Right atrium auricular region (tissue), 2 donors: ENCODE results near the gene COX18. TPM values are rescaled to one million over a fixed set of nuclear protein-coding genes. Genes with fewer than 3 reads are reported as not detected.

Source experiments
- DNase-seq: peaks from one replicate; pipeline ENCODE4 v3.0.0-alpha.2; 2019; ENCODE audit warnings: low spot score
- H3K27ac ChIP-seq, 2 donors: fragments of 200-600 bp; sonication (generic); 1 replicate in 1 of 2; 2 replicates in 1 of 2; pipeline ENCODE4 v1.5.1; 2016 to 2019
- H3K27me3 ChIP-seq, 2 donors: fragments of 200-600 bp; sonication (generic); one replicate each; pipeline versions ENCODE4 v1.5.1 to v1.6.0; 2017 to 2019
- H3K36me3 ChIP-seq: fragments of 200-600 bp; sonication (generic); one replicate; pipeline ENCODE4 v1.5.1; 2016
- H3K4me1 ChIP-seq, 2 donors: fragments of 200-600 bp; sonication (generic); one replicate each; pipeline versions ENCODE4 v1.5.1 to v1.6.0; 2017 to 2019
- H3K4me3 ChIP-seq, 2 donors: fragments of 200-600 bp; sonication (generic); 1 replicate in 1 of 2; 2 replicates in 1 of 2; pipeline ENCODE4 v1.5.1; 2017 to 2019; ENCODE audit warnings: mild to moderate bottlenecking in 1 of 2, moderate library complexity in 1 of 2
- H3K9me3 ChIP-seq, 2 donors: fragments of 200-600 bp; sonication (generic); one replicate each; pipeline ENCODE4 v1.5.1; 2019
- CTCF ChIP-seq, 2 donors: fragments of 200-600 bp; sonication (generic); IDR thresholded peaks; one replicate each; pipeline ENCODE4 v1.5.1; 2019; ENCODE audit warnings: antibody characterized with exemption in 2 of 2
- total RNA-seq, 2 donors: library from RNA; depleted of rRNA; stranded (reverse); fragments of >200 nt; gene quantifications; one replicate each; pipeline ENCODE4 v1.1.0, GENCODE V29; 2016

COX18 gene
- total RNA-seq, 2 donors from 2014 or later, result 12.4 to 22.6 TPM

- H3K27me3 ChIP-seq, result no peaks in the 10 kb centered on the region
- no peak overlapping the region for H3K27ac ChIP-seq
- DNase-seq, result no peak
- H3K9me3 ChIP-seq, result no peaks in the 10 kb centered on the region
- H3K4me3 ChIP-seq, result no peak overlapping the region
- H3K36me3 ChIP-seq, result peaks cover 20% of the 10 kb centered on the region
- no peaks in the 10 kb centered on the region for H3K4me1 ChIP-seq
- TF ChIP-seq CTCF (IDR thresholded peaks at IDR 0.05), result no peak
These were observed 17.9 kb downstream of the COX18 start for GRCh38 chr4:73051625-73052024.

- Histone ChIP-seq H3K4me1 (no peaks in the 10 kb centered on the region), H3K4me3 (no peak overlapping the region), H3K9me3 (no peaks in the 10 kb centered on the region), H3K36me3 (no peaks in the 10 kb centered on the region), H3K27ac (no peak overlapping the region), H3K27me3 (no peaks in the 10 kb centered on the region)
- no peak for TF ChIP-seq CTCF (IDR thresholded peaks at IDR 0.05)
- no peak for DNase-seq
These were observed 23.6 kb downstream of the COX18 start for GRCh38 chr4:73045879-73046278.

- no peaks in the 10 kb centered on the region for H3K36me3 ChIP-seq
- no peaks in the 10 kb centered on the region for H3K4me1 ChIP-seq
- no peak overlapping the region for H3K4me3 ChIP-seq
- DNase-seq, result no peak
- H3K27ac ChIP-seq, result no peak overlapping the region
- H3K27me3 ChIP-seq, result no peaks in the 10 kb centered on the region
- peaks cover 0 to 16% of the 10 kb centered on the region in 2 donors for H3K9me3 ChIP-seq
- TF ChIP-seq CTCF (IDR thresholded peaks at IDR 0.05), result no peak
These were observed 32.5 kb downstream of the COX18 start for GRCh38 chr4:73037057-73037456.

GRCh38 chr4:73036123-73036522 lies 33.4 kb downstream of the COX18 start:
- no peak overlapping the region for H3K27ac ChIP-seq
- peaks cover 0 to 16% of the 10 kb centered on the region in 2 donors for H3K9me3 ChIP-seq
- no peaks in the 10 kb centered on the region for H3K36me3 ChIP-seq
- TF ChIP-seq CTCF (IDR thresholded peaks at IDR 0.05), result no peak
- no peak for DNase-seq
- no peaks in the 10 kb centered on the region for H3K27me3 ChIP-seq
- no peaks in the 10 kb centered on the region for H3K4me1 ChIP-seq
- no peak overlapping the region for H3K4me3 ChIP-seq

- Histone ChIP-seq H3K9me3 (peaks cover 0 to 23% of the 10 kb centered on the region in 2 donors), H3K27ac (no peak overlapping the region), H3K4me3 (no peak overlapping the region), H3K27me3 (no peaks in the 10 kb centered on the region), H3K36me3 (no peaks in the 10 kb centered on the region), H3K4me1 (no peaks in the 10 kb centered on the region)
- TF ChIP-seq CTCF (IDR thresholded peaks at IDR 0.05), result no peak
- DNase-seq, result no peak
These were observed 34.6 kb downstream of the COX18 start for GRCh38 chr4:73034896-73035295.

GRCh38 chr4:73028621-73029020 lies 40.9 kb downstream of the COX18 start:
- Histone ChIP-seq H3K4me1 (no peaks in the 10 kb centered on the region), H3K36me3 (no peaks in the 10 kb centered on the region), H3K27me3 (no peaks in the 10 kb centered on the region), H3K9me3 (peaks cover 0 to 9% of the 10 kb centered on the region in 2 donors), H3K4me3 (no peak overlapping the region), H3K27ac (no peak overlapping the region)
- no peak for DNase-seq
- TF ChIP-seq CTCF (IDR thresholded peaks at IDR 0.05), result no peak
